B cell (primary cell): ENCODE results near the gene KRTCAP2. TPM values are rescaled to one million over a fixed set of nuclear protein-coding genes. Genes with fewer than 3 reads are reported as not detected.

ENCODE experiments used
- ATAC-seq: fragments of 200-7000 bp; cut with Tn5 transposase; one replicate; pipeline ENCODE4 v1.10.0; 2021; ENCODE audit warnings: low read depth, mild to moderate bottlenecking, moderate number of reproducible peaks, moderate library complexity
- CTCF ChIA-PET: fragments of 350-600 bp; sonication (Branson Sonifier 250); formaldehyde crosslinking; loops from one replicate; lab custom pipeline; 2021; ENCODE audit warnings: antibody characterized with exemption, inconsistent platforms; lab: Charles Lee
- POLR2A ChIA-PET: fragments of 350-600 bp; sonication (Branson Sonifier 250); formaldehyde crosslinking; loops from one replicate; lab custom pipeline; 2021; ENCODE audit warnings: antibody characterized with exemption; lab: Charles Lee
- DNase-seq: peaks from one replicate; pipeline ENCODE4 v3.0.0; 2013
- H2AFZ ChIP-seq: 2 replicates; pipeline ENCODE4 v1.6.1; 2012; ENCODE audit warnings: mild to moderate bottlenecking, low read depth, low read length; ENCODE audit not compliant: insufficient read depth, poor library complexity, severe bottlenecking
- H3K27ac ChIP-seq, 2 donors: 1 replicate in 1 of 2; 2 replicates in 1 of 2; pipeline ENCODE4 v1.5.1; 2012 to 2013; ENCODE audit warnings: low read length in 2 of 2, mild to moderate bottlenecking in 2 of 2, moderate library complexity in 1 of 2
- H3K27me3 ChIP-seq, 4 experiments: fragments of 200-600 bp in 1 of 4; sonication (generic) in 1 of 4; replicated peaks in 1 of 4; 1 replicate in 2 of 4; 2 replicates in 2 of 4; pipeline versions ENCODE4 v1.6.1 to v1.7.0; 2013 to 2016; ENCODE audit warnings: low read length in 3 of 4, mild to moderate bottlenecking in 2 of 4, mixed read lengths in 1 of 4, moderate library complexity in 1 of 4; ENCODE audit not compliant: insufficient read depth in 4 of 4, control insufficient read depth in 3 of 4; ENCODE audit errors: control extremely low read depth in 1 of 4
- H3K36me3 ChIP-seq, 2 experiments: replicated peaks in 1 of 2; 1 replicate in 1 of 2; 2 replicates in 1 of 2; pipeline versions ENCODE4 v1.6.1 to v1.7.1; 2013; ENCODE audit warnings: low read length in 1 of 2; ENCODE audit not compliant: insufficient read depth in 2 of 2, control insufficient read depth in 1 of 2; ENCODE audit errors: control extremely low read depth in 1 of 2, extremely low read depth in 1 of 2
- H3K4me1 ChIP-seq, 2 donors: fragments of 200-600 bp in 1 of 2; sonication (generic) in 1 of 2; 1 replicate in 1 of 2; 2 replicates in 1 of 2; pipeline versions ENCODE4 v1.5.1 to v1.6.1; 2013 to 2017; ENCODE audit warnings: low read length in 2 of 2; ENCODE audit not compliant: control insufficient read depth in 2 of 2, insufficient read depth in 2 of 2
- H3K4me2 ChIP-seq: replicated peaks from 2 replicates; pipeline ENCODE3; 2012; ENCODE audit warnings: mild to moderate bottlenecking, low read depth, low read length; ENCODE audit not compliant: poor library complexity, severe bottlenecking
- H3K4me3 ChIP-seq, 5 experiments: fragments of 200-600 bp in 1 of 5; sonication (generic) in 1 of 5; 1 replicate in 3 of 5; 2 replicates in 2 of 5; pipeline versions ENCODE4 v1.5.1 to v1.7.0; 2011 to 2016; ENCODE audit warnings: low read length in 4 of 5, mild to moderate bottlenecking in 4 of 5, low read depth in 2 of 5, control low read depth in 1 of 5, moderate library complexity in 1 of 5; ENCODE audit not compliant: insufficient read depth in 1 of 5; ENCODE audit errors: control extremely low read depth in 1 of 5, extremely low read depth in 1 of 5
- H3K79me2 ChIP-seq: fragments of 200-600 bp; sonication (generic); one replicate; pipeline ENCODE4 v1.6.0; 2016; ENCODE audit warnings: low read length; ENCODE audit not compliant: control insufficient read depth, insufficient read depth
- H3K9ac ChIP-seq: fragments of 200-600 bp; sonication (generic); 2 replicates; pipeline ENCODE4 v1.6.1; 2017; ENCODE audit warnings: mild to moderate bottlenecking, low read length, moderate library complexity
- H3K9me3 ChIP-seq, 3 donors: one replicate each; pipeline versions ENCODE4 v1.6.1 to v1.7.1; 2013; ENCODE audit warnings: low read length in 2 of 3; ENCODE audit not compliant: control insufficient read depth in 2 of 3, insufficient read depth in 1 of 3; ENCODE audit errors: control extremely low read depth in 1 of 3
- H4K20me1 ChIP-seq: 2 replicates; pipeline ENCODE4 v1.6.0; 2012; ENCODE audit warnings: mild to moderate bottlenecking, low read length; ENCODE audit not compliant: insufficient read depth, control insufficient read depth, poor library complexity, severe bottlenecking
- H3K27ac Mint-ChIP-seq: one replicate; pipeline ENCODE4 v1.8.0; 2021; ENCODE audit warnings: mixed read lengths
- H3K27me3 Mint-ChIP-seq: one replicate; pipeline ENCODE4 v1.8.0; 2021; ENCODE audit warnings: mixed read lengths
- H3K4me1 Mint-ChIP-seq: one replicate; pipeline ENCODE4 v1.8.0; 2021; ENCODE audit warnings: mixed read lengths
- H3K4me3 Mint-ChIP-seq: one replicate; pipeline ENCODE4 v1.8.0; 2021; ENCODE audit warnings: mixed read lengths
- H3K9me3 Mint-ChIP-seq: one replicate; pipeline ENCODE4 v1.8.0; 2022; ENCODE audit warnings: mixed read lengths; ENCODE audit not compliant: insufficient read depth
- EZH2 ChIP-seq: IDR thresholded peaks from 2 replicates; pipeline ENCODE4 v1.6.1; 2012; ENCODE audit warnings: borderline replicate concordance, low read depth, mild to moderate bottlenecking, moderate library complexity, low read length; ENCODE audit not compliant: insufficient read depth, poor library complexity, severe bottlenecking
- WGBS: methylation state at CpG from one replicate; pipeline ENCODE4 v1.1.5; 2013; ENCODE audit warnings: missing lambda C conversion rate; ENCODE audit not compliant: insufficient coverage; 5-methylcytosine and 5-hydroxymethylcytosine counted together
- intact Hi-C: fragments of 100-400 bp; cut with micrococcal nuclease; formaldehyde crosslinking; loops from one replicate; pipeline ENCODE4 v1.10.0; 2022
- polyA plus RNA-seq: library from polyadenylated mRNA; depleted of rRNA; stranded (reverse); fragments of >200 nt; gene quantifications from 2 replicates; pipeline ENCODE4 v1.2.3, GENCODE V29; 2012
- total RNA-seq, 2 donors: library from RNA; stranded (reverse); fragments of 120-200 nt in 1 of 2; gene quantifications; 1 replicate in 1 of 2; 2 replicates in 1 of 2; pipeline versions ENCODE4 v1.2.3 to v1.2.4, GENCODE V29; 2013 to 2022
- TF ChIP-seq, protein P1 (sequence below): fragments of 200-600 bp; IDR thresholded peaks from one replicate; pipeline ENCODE4 v1.8.0; 2022; ENCODE audit warnings: antibody characterized with exemption, mild to moderate bottlenecking

KRTCAP2 gene
- total and polyA plus RNA-seq, 2 donors (not counting 1 experiment from before 2014, with no cell fraction given) = 151 to 259 TPM

DNA sequence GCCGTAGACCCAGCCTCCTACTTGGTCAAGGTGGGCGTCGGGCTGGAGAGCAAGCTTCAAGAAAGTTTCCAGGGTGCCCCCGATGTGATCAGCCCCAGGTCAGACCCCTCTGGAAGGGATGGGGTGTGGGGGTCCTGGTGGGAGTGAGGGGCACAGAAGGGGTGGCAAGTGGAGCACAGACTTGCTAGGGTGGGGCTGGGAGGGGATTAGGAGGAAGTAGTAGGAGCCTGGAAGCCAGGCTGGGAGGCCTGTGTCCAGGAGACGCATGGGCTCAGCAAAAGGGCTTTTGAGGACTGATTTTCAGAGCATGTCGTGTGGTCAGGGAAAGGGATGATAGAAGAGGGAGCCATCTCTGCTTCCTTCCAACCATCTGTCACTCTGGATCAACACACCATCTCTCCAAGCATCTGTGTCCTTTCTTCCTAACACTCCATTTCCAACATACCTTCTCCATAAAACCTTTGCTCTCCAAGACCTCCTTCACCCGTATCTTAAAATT is 9.0 kb upstream of the KRTCAP2 start:
- intact Hi-C loops = no loop called here

More for the DNA sequence above, 9.0 kb upstream of the KRTCAP2 start:
- Histone ChIP-seq H3K27me3 (no peaks in the 10 kb centered on the region), H2AFZ (no peak overlapping the region), H3K9ac (no peak overlapping the region), H3K4me3 (no peak overlapping the region), H4K20me1 (no peaks in the 10 kb centered on the region), H3K4me2 (no peak overlapping the region), H3K27ac (no peak overlapping the region), H3K4me1 (peaks cover 18 to 32% of the 10 kb centered on the region in 2 donors), H3K36me3 (no peaks in the 10 kb centered on the region), H3K79me2 (no peaks in the 10 kb centered on the region), H3K9me3 (no peaks in the 10 kb centered on the region)
- Mint-ChIP-seq H3K4me1 (peaks cover 24% of the 10 kb centered on the region), H3K27ac (no peak overlapping the region), H3K9me3 (no peaks in the 10 kb centered on the region), H3K4me3 (no peak overlapping the region), H3K27me3 (no peaks in the 10 kb centered on the region)
- ChIA-PET CTCF (interaction anchor here (12.7 kb wide), 1 partner anchor 13 kb away, joined by 196 read pairs; no protein-coding TSS in a partner anchor), POLR2A (interaction anchor here (0.8 kb wide), 1 partner anchor 81 kb away, joined by 10 read pairs; no protein-coding TSS in a partner anchor)
- no peak for ATAC-seq
- DNase-seq = no peak
- whole genome bisulfite sequencing = 96% methylated on average over 7 of the region's 7 CpGs
- TF ChIP-seq EZH2 = no peak
- TF ChIP-seq, protein P1, sequence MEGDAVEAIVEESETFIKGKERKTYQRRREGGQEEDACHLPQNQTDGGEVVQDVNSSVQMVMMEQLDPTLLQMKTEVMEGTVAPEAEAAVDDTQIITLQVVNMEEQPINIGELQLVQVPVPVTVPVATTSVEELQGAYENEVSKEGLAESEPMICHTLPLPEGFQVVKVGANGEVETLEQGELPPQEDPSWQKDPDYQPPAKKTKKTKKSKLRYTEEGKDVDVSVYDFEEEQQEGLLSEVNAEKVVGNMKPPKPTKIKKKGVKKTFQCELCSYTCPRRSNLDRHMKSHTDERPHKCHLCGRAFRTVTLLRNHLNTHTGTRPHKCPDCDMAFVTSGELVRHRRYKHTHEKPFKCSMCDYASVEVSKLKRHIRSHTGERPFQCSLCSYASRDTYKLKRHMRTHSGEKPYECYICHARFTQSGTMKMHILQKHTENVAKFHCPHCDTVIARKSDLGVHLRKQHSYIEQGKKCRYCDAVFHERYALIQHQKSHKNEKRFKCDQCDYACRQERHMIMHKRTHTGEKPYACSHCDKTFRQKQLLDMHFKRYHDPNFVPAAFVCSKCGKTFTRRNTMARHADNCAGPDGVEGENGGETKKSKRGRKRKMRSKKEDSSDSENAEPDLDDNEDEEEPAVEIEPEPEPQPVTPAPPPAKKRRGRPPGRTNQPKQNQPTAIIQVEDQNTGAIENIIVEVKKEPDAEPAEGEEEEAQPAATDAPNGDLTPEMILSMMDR = no peak
